Endothelial cell of umbilical vein (primary cell): Measurements from ENCODE around the gene P2RX4. TPM values are rescaled to one million over a fixed set of nuclear protein-coding genes. Genes with fewer than 3 reads are reported as not detected.

Experiments used
- BruUV-seq: library from RNA; stranded (reverse); fragments of 400-500 nt; replicated peaks from 2 replicates; lab custom pipeline; 2021; lab: Mats Ljungman, UMichigan
- CTCF ChIA-PET: fragments of 300-600, 350-600 bp; sonication (Branson Sonifier 250); formaldehyde crosslinking; loops from one replicate; lab custom pipeline; 2021; ENCODE audit warnings: antibody characterized with exemption, inconsistent platforms; lab: Charles Lee
- POLR2A ChIA-PET: fragments of 300-600, 350-600 bp; sonication (Branson Sonifier 250); formaldehyde crosslinking; loops from one replicate; lab custom pipeline; 2021; ENCODE audit warnings: antibody characterized with exemption, inconsistent platforms; lab: Charles Lee
- DNase-seq: peaks from one replicate; pipeline ENCODE4 v3.0.0-alpha.2; 2011; ENCODE audit warnings: low read depth, low spot score
- FAIRE-seq: peaks from 2 replicates; lab custom pipeline; 2011; peaks lifted over from hg19 to GRCh38; lab: Jason Lieb, UNC
- H2AFZ ChIP-seq: 2 replicates; pipeline ENCODE4 v1.6.0; 2012; ENCODE audit warnings: low read depth, low read length, control low read depth, inconsistent platforms
- H3K27ac ChIP-seq: 2 replicates; pipeline ENCODE4 v1.5.1; 2011; ENCODE audit warnings: low read depth, mild to moderate bottlenecking, control low read depth, low read length, moderate library complexity; ENCODE audit not compliant: insufficient read depth
- H3K27me3 ChIP-seq, 2 experiments: 2 replicates each; pipeline versions ENCODE4 v1.6.0 to v1.6.1; 2011; ENCODE audit warnings: low read length in 2 of 2, mixed read lengths in 1 of 2; ENCODE audit not compliant: control insufficient read depth in 2 of 2, insufficient read depth in 2 of 2
- H3K36me3 ChIP-seq, 2 experiments: 2 replicates in 1 of 2; 3 replicates in 1 of 2; pipeline ENCODE4 v1.5.1; 2011; ENCODE audit warnings: low read length in 2 of 2, mild to moderate bottlenecking in 1 of 2, moderate library complexity in 1 of 2; ENCODE audit not compliant: control insufficient read depth in 2 of 2, insufficient read depth in 2 of 2; ENCODE audit errors: extremely low read depth in 1 of 2
- H3K4me1 ChIP-seq: 3 replicates; pipeline ENCODE4 v1.5.1; 2011; ENCODE audit warnings: mild to moderate bottlenecking, low read length; ENCODE audit not compliant: control insufficient read depth, insufficient read depth; ENCODE audit errors: extremely low read depth
- H3K4me2 ChIP-seq: 2 replicates; pipeline ENCODE4 v1.6.1; 2011; ENCODE audit warnings: low read length, control low read depth, mixed read lengths; ENCODE audit not compliant: insufficient read depth
- H3K4me3 ChIP-seq, 3 experiments: fragments of 200-600 bp in 1 of 3; sonication (generic), shearing (Covaris generic) in 1 of 3; replicated peaks in 1 of 3; 2 replicates each; pipeline ENCODE4 v1.5.1; 2011 to 2016; ENCODE audit warnings: control low read depth in 3 of 3, low read length in 3 of 3, mild to moderate bottlenecking in 2 of 3, inconsistent platforms in 1 of 3, low read depth in 1 of 3, moderate library complexity in 1 of 3; ENCODE audit not compliant: insufficient read depth in 1 of 3
- H3K79me2 ChIP-seq: 2 replicates; pipeline ENCODE4 v1.6.0; 2012; ENCODE audit warnings: low read length, inconsistent platforms; ENCODE audit not compliant: control insufficient read depth, insufficient read depth
- H3K9ac ChIP-seq: replicated peaks from 2 replicates; pipeline ENCODE3; 2011; ENCODE audit warnings: low read length, control low read depth; ENCODE audit not compliant: insufficient read depth; ENCODE audit errors: extremely low read depth
- H3K9me1 ChIP-seq: replicated peaks from 3 replicates; pipeline ENCODE4 v1.6.0; 2011; ENCODE audit warnings: mild to moderate bottlenecking, low read length; ENCODE audit not compliant: control insufficient read depth, insufficient read depth; ENCODE audit errors: extremely low read depth
- H3K9me3 ChIP-seq: replicated peaks from 2 replicates; pipeline ENCODE4 v1.5.1; 2012; ENCODE audit warnings: low read length, inconsistent platforms; ENCODE audit not compliant: control insufficient read depth, insufficient read depth
- H4K20me1 ChIP-seq: replicated peaks from 2 replicates; pipeline ENCODE3; 2011; ENCODE audit warnings: mild to moderate bottlenecking, low read length; ENCODE audit not compliant: control insufficient read depth, insufficient read depth; ENCODE audit errors: extremely low read depth
- EZH2 ChIP-seq: IDR thresholded peaks from 2 replicates; pipeline ENCODE4 v1.6.1; 2012; ENCODE audit warnings: borderline replicate concordance, low read depth, mild to moderate bottlenecking, moderate library complexity, low read length, inconsistent platforms; ENCODE audit not compliant: severe bottlenecking
- FOS ChIP-seq: IDR thresholded peaks from 2 replicates; pipeline ENCODE4 v1.6.1; 2011; ENCODE audit warnings: mild to moderate bottlenecking, low read length, moderate library complexity, borderline replicate concordance; ENCODE audit not compliant: insufficient read depth
- GATA2 ChIP-seq: IDR thresholded peaks from 2 replicates; pipeline ENCODE4 v1.7.0; 2011; ENCODE audit warnings: low read depth, mild to moderate bottlenecking, moderate library complexity, mixed read lengths, low read length; ENCODE audit not compliant: insufficient read length, insufficient read depth
- JUN ChIP-seq: IDR thresholded peaks from 2 replicates; pipeline ENCODE4 v1.6.1; 2011; ENCODE audit warnings: borderline replicate concordance, low read depth; ENCODE audit not compliant: insufficient read length, insufficient read depth
- MYC ChIP-seq: IDR thresholded peaks from one replicate; pipeline ENCODE4 v1.6.1; 2011; ENCODE audit warnings: mild to moderate bottlenecking, low read depth, low read length
- POLR2A ChIP-seq: IDR thresholded peaks from 2 replicates; pipeline ENCODE4 v1.6.1; 2012; ENCODE audit warnings: low read depth, mild to moderate bottlenecking, control low read depth, low read length
- POLR2AphosphoS5 ChIP-seq: IDR thresholded peaks from 2 replicates; pipeline ENCODE4 v1.6.1; 2012; ENCODE audit warnings: low read depth, mild to moderate bottlenecking, control low read depth, low read length, moderate library complexity; ENCODE audit not compliant: insufficient read depth
- dilution Hi-C: fragments of 300-500 bp; cut with MboI; formaldehyde crosslinking; loops from one replicate; pipeline ENCODE4 v1.15.0; 2019; ENCODE audit warnings: low sequenced_read_pairs; ENCODE audit not compliant: extremely low pct_ligation_motif_present
- intact Hi-C: fragments of 100-400 bp; cut with micrococcal nuclease; formaldehyde crosslinking; loops from one replicate; pipeline ENCODE4 v1.10.0; 2022
- polyA plus RNA-seq, 4 experiments: library from polyadenylated mRNA; depleted of rRNA in 3 of 4; stranded (reverse) in 3 of 4; unstranded in 1 of 4; fragments of >200 nt; gene quantifications; 2 replicates each; pipeline versions ENCODE4 v1.2.1 to v1.2.3, GENCODE V29; 2011 to 2012; ENCODE audit warnings: missing spikeins in 1 of 4
- total RNA-seq: library from RNA; stranded (reverse); gene quantifications from 2 replicates; pipeline ENCODE4 v1.2.3, GENCODE V29; 2021
- TF ChIP-seq, protein P1 (sequence below), 2 donors: IDR thresholded peaks; 1 replicate in 1 of 2; 2 replicates in 1 of 2; pipeline ENCODE4 v1.5.1; 2011; ENCODE audit warnings: low read length in 2 of 2, mild to moderate bottlenecking in 2 of 2, moderate library complexity in 2 of 2, control low read depth in 1 of 2, inconsistent platforms in 1 of 2, low read depth in 1 of 2; ENCODE audit not compliant: insufficient read depth in 1 of 2; ENCODE audit errors: extremely low read depth in 1 of 2
- TF ChIP-seq, protein P2 (sequence below): IDR thresholded peaks from 2 replicates; pipeline ENCODE4 v1.6.1; 2011; ENCODE audit not compliant: insufficient read depth, insufficient read length

P2RX4 gene
- total and polyA plus RNA-seq, 2 donors (not counting 3 experiments of a cell fraction or from before 2014, with no cell fraction given): 92.8 to 116 TPM

DNA sequence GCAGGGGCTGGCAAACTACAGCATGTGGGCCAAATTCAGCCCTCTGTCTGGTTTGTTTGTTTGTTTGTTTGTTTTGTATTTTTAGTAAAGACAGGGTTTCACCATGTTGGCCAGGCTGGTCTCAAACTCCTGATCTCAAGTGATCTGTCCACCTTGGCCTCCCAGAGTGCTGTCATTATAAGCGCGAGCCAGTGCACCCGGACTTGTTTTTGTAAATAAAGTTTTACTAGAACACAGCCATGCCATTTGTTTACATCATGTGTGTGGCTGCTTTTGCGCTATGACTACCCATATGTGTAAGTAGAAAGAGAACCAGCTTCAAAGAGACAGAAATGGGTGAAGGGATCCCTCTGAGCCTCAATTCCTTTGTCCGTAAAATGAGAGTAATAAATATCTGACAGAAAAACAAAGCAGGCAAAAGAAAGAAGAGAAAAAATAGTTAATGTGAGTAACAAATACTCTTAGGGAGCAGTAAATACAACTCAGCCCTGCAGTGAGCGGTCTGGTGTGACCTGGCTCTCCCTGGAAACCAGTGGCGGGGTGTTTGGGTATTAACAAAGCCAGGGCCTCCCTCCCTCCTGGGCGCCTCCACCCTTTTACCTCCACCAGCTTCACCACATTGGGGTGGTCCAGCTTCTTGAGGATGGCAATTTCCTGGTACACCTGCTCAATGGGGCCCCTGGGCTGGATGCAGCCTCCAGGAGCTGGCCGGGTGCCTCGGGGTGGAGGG, 53.4 kb downstream of the P2RX4 start:
- Histone ChIP-seq H4K20me1 (no peaks in the 10 kb centered on the region), H3K27me3 (no peaks in the 10 kb centered on the region), H3K9me3 (no peaks in the 10 kb centered on the region), H3K79me2 (no peaks in the 10 kb centered on the region), H2AFZ (no peak overlapping the region), H3K9me1 (no peaks in the 10 kb centered on the region), H3K4me1 (no peaks in the 10 kb centered on the region), H3K36me3 (peaks cover 4 to 24% of the 10 kb centered on the region in 2 experiments), H3K4me2 (no peak overlapping the region), H3K27ac (no peak overlapping the region), H3K4me3 (no peak overlapping the region), H3K9ac (no peak overlapping the region)
- DNase-seq: no peak
- FAIRE-seq: no peak
- POLR2A ChIA-PET: no interaction called here
- dilution Hi-C loops: no loop called here
- BruUV-seq: no TSS peak
- intact Hi-C loops: no loop called here
- TF ChIP-seq, protein P1, sequence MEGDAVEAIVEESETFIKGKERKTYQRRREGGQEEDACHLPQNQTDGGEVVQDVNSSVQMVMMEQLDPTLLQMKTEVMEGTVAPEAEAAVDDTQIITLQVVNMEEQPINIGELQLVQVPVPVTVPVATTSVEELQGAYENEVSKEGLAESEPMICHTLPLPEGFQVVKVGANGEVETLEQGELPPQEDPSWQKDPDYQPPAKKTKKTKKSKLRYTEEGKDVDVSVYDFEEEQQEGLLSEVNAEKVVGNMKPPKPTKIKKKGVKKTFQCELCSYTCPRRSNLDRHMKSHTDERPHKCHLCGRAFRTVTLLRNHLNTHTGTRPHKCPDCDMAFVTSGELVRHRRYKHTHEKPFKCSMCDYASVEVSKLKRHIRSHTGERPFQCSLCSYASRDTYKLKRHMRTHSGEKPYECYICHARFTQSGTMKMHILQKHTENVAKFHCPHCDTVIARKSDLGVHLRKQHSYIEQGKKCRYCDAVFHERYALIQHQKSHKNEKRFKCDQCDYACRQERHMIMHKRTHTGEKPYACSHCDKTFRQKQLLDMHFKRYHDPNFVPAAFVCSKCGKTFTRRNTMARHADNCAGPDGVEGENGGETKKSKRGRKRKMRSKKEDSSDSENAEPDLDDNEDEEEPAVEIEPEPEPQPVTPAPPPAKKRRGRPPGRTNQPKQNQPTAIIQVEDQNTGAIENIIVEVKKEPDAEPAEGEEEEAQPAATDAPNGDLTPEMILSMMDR (IDR thresholded peaks at IDR 0.05; ENCODE audit: extremely low read depth in 1 of 2, insufficient read depth in 1 of 2, low read depth in 1 of 2, low read length in 2 of 2): no peak
- TF ChIP-seq GATA2 (no peak), POLR2AphosphoS5 (no peak), JUN (no peak), EZH2 (no peak), FOS (no peak), POLR2A (no peak), MYC (no peak)
- TF ChIP-seq, protein P2, sequence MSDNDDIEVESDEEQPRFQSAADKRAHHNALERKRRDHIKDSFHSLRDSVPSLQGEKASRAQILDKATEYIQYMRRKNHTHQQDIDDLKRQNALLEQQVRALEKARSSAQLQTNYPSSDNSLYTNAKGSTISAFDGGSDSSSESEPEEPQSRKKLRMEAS: no peak
- CTCF ChIA-PET: no interaction called here
